ENCODE results near the gene RAD51B. TPM values are rescaled to one million over a fixed set of nuclear protein-coding genes. Genes with fewer than 3 reads are reported as not detected.

Gene RAD51B
- total and polyA plus RNA-seq, 2 donors (not counting 1 experiment from before 2014, with no cell fraction given) = 4.6 to 16.3 TPM

- Histone ChIP-seq H3K79me2 (ENCODE audit: control insufficient read depth, insufficient read depth, low read length) (no peaks in the 10 kb centered on the region), H3K9ac (ENCODE audit: insufficient read depth, low read length) (no peak overlapping the region), H3K27ac (ENCODE audit: insufficient read depth, low read length) (no peak overlapping the region), H3K4me3 (replicated peaks in 1 of 4; ENCODE audit: control extremely low read depth in 1 of 4, insufficient read depth in 1 of 4, low read depth in 3 of 4, low read length in 4 of 4) (no peak overlapping the region), H3K4me1 (ENCODE audit: control insufficient read depth, extremely low read depth, insufficient read depth, low read length) (no peaks in the 10 kb centered on the region), H4K20me1 (ENCODE audit: control insufficient read depth, extremely low read depth, insufficient read depth, low read length) (no peaks in the 10 kb centered on the region), H3K9me3 (ENCODE audit: control insufficient read depth, insufficient read depth, low read depth, low read length) (no peaks in the 10 kb centered on the region), H3K36me3 (ENCODE audit: control insufficient read depth, insufficient read depth, low read length) (no peaks in the 10 kb centered on the region), H2AFZ (ENCODE audit: low read length) (no peak overlapping the region), H3K4me2 (ENCODE audit: extremely low read depth, insufficient read depth, low read length) (no peak overlapping the region), H3K27me3 (ENCODE audit: control insufficient read depth, insufficient read depth, low read length) (no peaks in the 10 kb centered on the region)
- TF ChIP-seq CTCF (conservative IDR thresholded peaks at IDR 0.05 in 1 of 2, IDR thresholded peaks at IDR 0.05 in 1 of 2; ENCODE audit: low read depth in 1 of 2, low read length in 2 of 2) (no peak), EZH2 (IDR thresholded peaks at IDR 0.05; ENCODE audit: low read length, missing control alignments) (no peak)
- no peak for DNase-seq (ENCODE audit: low read depth in 2 of 2)
These were observed 63.5 kb downstream of the RAD51B start for GRCh38 chr14:67882986-67883555.

GRCh38 chr14:67883717-67884116 is 64.1 kb downstream of the RAD51B start:
- no peak overlapping the region for H3K9ac ChIP-seq (ENCODE audit: insufficient read depth, low read length)
- H3K9me3 ChIP-seq (ENCODE audit: control insufficient read depth, insufficient read depth, low read depth, low read length) = no peaks in the 10 kb centered on the region
- H3K4me2 ChIP-seq (ENCODE audit: extremely low read depth, insufficient read depth, low read length) = no peak overlapping the region
- no peaks in the 10 kb centered on the region for H3K4me1 ChIP-seq (ENCODE audit: control insufficient read depth, extremely low read depth, insufficient read depth, low read length)
- DNase-seq (ENCODE audit: low read depth in 2 of 2) = peak; percentile 21 to 44
- no peaks in the 10 kb centered on the region for H3K79me2 ChIP-seq (ENCODE audit: control insufficient read depth, insufficient read depth, low read length)
- H3K27ac ChIP-seq (ENCODE audit: insufficient read depth, low read length) = no peak overlapping the region
- no peaks in the 10 kb centered on the region for H4K20me1 ChIP-seq (ENCODE audit: control insufficient read depth, extremely low read depth, insufficient read depth, low read length)
- no peak overlapping the region for H3K4me3 ChIP-seq (replicated peaks in 1 of 4; ENCODE audit: control extremely low read depth in 1 of 4, insufficient read depth in 1 of 4, low read depth in 3 of 4, low read length in 4 of 4)
- peak in 1 of 2 donors; percentile 11 for TF ChIP-seq CTCF (conservative IDR thresholded peaks at IDR 0.05 in 1 of 2, IDR thresholded peaks at IDR 0.05 in 1 of 2; ENCODE audit: low read depth in 1 of 2, low read length in 2 of 2)
- TF ChIP-seq EZH2 (IDR thresholded peaks at IDR 0.05; ENCODE audit: low read length, missing control alignments) = no peak
- H3K27me3 ChIP-seq (ENCODE audit: control insufficient read depth, insufficient read depth, low read length) = no peaks in the 10 kb centered on the region
- H2AFZ ChIP-seq (ENCODE audit: low read length) = no peak overlapping the region
- H3K36me3 ChIP-seq (ENCODE audit: control insufficient read depth, insufficient read depth, low read length) = no peaks in the 10 kb centered on the region

GRCh38 chr14:67886191-67886590 is 66.6 kb downstream of the RAD51B start:
- H4K20me1 ChIP-seq (ENCODE audit: control insufficient read depth, extremely low read depth, insufficient read depth, low read length) = no peaks in the 10 kb centered on the region
- H3K4me3 ChIP-seq (replicated peaks in 1 of 4; ENCODE audit: control extremely low read depth in 1 of 4, insufficient read depth in 1 of 4, low read depth in 3 of 4, low read length in 4 of 4) = no peak overlapping the region
- H3K36me3 ChIP-seq (ENCODE audit: control insufficient read depth, insufficient read depth, low read length) = no peaks in the 10 kb centered on the region
- no peak overlapping the region for H3K4me2 ChIP-seq (ENCODE audit: extremely low read depth, insufficient read depth, low read length)
- no peaks in the 10 kb centered on the region for H3K4me1 ChIP-seq (ENCODE audit: control insufficient read depth, extremely low read depth, insufficient read depth, low read length)
- H3K27ac ChIP-seq (ENCODE audit: insufficient read depth, low read length) = no peak overlapping the region
- DNase-seq (ENCODE audit: low read depth in 2 of 2) = no peak
- H3K9ac ChIP-seq (ENCODE audit: insufficient read depth, low read length) = no peak overlapping the region
- no peaks in the 10 kb centered on the region for H3K79me2 ChIP-seq (ENCODE audit: control insufficient read depth, insufficient read depth, low read length)
- H3K9me3 ChIP-seq (ENCODE audit: control insufficient read depth, insufficient read depth, low read depth, low read length) = no peaks in the 10 kb centered on the region
- no peak overlapping the region for H2AFZ ChIP-seq (ENCODE audit: low read length)
- TF ChIP-seq CTCF (conservative IDR thresholded peaks at IDR 0.05 in 1 of 2, IDR thresholded peaks at IDR 0.05 in 1 of 2; ENCODE audit: low read depth in 1 of 2, low read length in 2 of 2) (no peak), EZH2 (IDR thresholded peaks at IDR 0.05; ENCODE audit: low read length, missing control alignments) (no peak)
- H3K27me3 ChIP-seq (ENCODE audit: control insufficient read depth, insufficient read depth, low read length) = no peaks in the 10 kb centered on the region
